ENCODE results near the gene RAP1GAP2.

DNA sequence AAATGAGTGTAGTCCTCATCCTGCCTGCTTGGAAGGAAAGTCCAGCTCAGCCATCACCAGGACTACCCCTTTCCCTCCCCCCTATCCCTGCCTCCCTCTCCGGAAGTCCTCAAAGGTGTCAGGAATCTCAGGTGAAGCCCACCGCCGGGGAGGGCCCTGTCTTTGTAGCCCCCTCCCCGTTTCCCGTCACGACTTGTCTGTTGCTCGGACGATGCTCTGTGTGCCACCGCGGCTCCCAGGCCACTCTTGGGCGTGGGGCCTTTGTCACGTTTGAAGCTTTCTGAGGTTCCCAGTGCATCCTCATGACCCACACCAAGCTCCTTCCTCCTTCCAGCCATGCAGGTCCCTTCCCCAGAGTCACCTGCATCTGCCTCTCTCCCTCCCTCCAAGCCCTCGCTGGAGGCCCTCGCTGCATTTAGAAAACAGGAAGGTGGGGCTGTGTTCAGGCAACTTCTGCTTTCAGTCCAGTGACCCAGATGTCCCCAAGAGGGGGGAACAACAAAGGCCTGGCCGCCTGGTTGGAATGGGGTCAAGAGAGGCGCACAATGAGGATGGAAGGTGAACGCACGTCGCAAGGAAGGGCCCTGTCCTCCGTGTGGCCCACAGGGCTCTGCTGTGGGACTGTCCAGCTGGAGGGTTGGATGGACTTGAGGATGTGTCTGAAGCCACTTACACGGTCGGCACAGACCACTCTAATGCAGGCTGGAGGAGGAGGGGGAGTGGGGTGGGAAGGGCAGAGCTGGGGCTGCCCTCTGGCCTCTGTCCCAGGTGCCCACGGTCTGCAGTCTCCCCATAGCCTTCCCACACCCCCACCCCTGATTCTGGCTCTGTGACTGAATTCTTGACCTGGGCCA, 207.3 kb downstream of the RAP1GAP2 start:
- no peak for TF ChIP-seq POLR2A (IDR thresholded peaks at IDR 0.05)
- TF ChIP-seq, protein P1, sequence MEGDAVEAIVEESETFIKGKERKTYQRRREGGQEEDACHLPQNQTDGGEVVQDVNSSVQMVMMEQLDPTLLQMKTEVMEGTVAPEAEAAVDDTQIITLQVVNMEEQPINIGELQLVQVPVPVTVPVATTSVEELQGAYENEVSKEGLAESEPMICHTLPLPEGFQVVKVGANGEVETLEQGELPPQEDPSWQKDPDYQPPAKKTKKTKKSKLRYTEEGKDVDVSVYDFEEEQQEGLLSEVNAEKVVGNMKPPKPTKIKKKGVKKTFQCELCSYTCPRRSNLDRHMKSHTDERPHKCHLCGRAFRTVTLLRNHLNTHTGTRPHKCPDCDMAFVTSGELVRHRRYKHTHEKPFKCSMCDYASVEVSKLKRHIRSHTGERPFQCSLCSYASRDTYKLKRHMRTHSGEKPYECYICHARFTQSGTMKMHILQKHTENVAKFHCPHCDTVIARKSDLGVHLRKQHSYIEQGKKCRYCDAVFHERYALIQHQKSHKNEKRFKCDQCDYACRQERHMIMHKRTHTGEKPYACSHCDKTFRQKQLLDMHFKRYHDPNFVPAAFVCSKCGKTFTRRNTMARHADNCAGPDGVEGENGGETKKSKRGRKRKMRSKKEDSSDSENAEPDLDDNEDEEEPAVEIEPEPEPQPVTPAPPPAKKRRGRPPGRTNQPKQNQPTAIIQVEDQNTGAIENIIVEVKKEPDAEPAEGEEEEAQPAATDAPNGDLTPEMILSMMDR (IDR thresholded peaks at IDR 0.05), result no peak

Data from heart left ventricle (tissue), 13 donors.